HG02678 (cell line): Measurements from ENCODE around the gene GMEB1.
A peak's percentile ranks its signal among the peaks of the same experiment; 100 is the strongest.
"Not testable (repeated sequence)": the region's sequence is repeated elsewhere in the genome, so short reads cannot be mapped to it uniquely, and the experiment has no call there.

ENCODE experiments used
- ATAC-seq: cut with Tn5 transposase; IDR thresholded peaks from one replicate; pipeline ENCODE4 v1.9.1; 2021; ENCODE audit warnings: mild to moderate bottlenecking, moderate library complexity; ENCODE audit not compliant: unreplicated experiment

The GMEB1 gene

DNA sequence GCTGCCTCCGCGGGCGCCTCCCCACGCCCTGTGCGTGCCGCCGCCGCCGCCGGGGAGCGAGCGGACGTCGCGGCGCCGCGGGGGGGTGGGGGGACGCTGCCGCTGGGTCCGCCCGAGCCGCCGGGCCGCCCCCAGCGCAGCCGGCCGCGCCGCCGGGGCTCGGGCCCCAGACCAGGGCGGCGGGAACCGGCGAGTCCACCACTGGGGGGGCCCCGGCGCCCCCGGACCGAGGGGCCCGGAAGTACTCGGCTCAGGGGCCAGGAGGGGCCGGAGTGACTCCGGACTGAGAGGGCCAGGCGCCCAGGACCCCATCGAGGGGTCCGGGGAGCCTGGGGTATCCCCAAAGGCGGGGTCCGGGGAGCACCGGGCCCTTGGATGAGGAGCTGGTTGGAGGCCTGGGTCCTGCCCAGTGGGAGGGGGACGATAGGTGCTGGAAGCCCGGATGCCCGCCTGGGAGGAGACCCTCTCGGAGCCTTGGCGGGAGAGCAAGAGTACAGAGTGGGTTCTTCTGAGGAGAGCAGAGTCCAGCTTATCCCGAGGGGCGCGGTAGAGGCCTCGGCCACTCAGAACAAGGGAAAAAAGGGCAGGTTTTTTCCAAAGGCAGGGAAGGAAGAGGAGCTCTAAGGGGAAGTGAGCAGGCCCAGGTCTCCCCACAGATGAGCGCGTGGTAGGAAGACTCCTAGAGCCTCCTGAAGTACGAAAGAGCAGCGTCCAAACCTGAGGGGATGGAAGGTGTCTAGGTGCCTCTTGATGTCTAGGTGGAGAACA lies 556 bp downstream of the GMEB1 start:
- ATAC-seq: peak; percentile 61

GRCh38 chr1:28671254-28671780 lies 2.7 kb downstream of the GMEB1 start:
- no peak for ATAC-seq

DNA sequence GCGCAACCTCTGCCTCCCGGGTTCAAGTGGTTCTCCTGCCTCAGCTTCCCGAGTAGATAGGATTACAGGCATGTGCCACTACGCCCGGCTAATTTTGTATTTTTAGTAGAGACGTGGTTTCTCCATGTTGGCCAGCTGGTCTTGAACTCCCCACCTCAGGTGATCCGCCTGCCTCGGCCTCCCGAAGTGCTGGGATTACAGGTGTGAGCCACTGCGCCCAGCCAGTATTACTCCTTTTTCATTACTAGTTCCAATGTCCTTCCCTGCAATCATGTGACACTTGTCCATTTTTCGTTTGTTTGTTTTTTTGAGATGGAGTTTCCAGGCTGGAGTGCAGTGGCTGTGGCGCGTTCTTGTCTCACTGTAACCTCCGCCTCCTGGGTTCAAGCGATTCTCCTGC lies 4.4 kb downstream of the GMEB1 start:
- not testable (repeated sequence) for ATAC-seq

GRCh38 chr1:28675924-28676257 lies 7.3 kb downstream of the GMEB1 start:
- ATAC-seq: no peak

DNA sequence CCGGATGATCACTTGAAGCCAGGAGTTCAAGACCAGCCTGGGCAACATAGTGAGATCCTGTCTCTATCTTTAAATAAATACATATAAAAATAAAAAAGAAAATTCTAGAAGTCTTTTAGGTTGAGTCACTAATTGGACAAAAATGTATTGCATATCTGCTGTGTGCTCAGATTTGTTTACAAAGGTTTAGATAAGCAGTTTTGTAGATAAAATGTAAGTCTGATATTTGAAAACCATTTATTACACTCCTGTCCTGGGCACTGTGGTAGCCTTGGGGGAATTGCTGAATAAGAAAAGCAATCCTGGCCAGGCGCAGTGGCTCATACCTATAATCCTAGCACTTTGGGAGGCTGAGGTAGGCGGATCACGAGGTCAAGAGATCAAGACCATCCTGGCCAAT lies 11.6 kb downstream of the GMEB1 start:
- no peak for ATAC-seq

- no peak for ATAC-seq
Measured at GRCh38 chr1:28682840-28683239, 14.3 kb downstream of the GMEB1 start.

DNA sequence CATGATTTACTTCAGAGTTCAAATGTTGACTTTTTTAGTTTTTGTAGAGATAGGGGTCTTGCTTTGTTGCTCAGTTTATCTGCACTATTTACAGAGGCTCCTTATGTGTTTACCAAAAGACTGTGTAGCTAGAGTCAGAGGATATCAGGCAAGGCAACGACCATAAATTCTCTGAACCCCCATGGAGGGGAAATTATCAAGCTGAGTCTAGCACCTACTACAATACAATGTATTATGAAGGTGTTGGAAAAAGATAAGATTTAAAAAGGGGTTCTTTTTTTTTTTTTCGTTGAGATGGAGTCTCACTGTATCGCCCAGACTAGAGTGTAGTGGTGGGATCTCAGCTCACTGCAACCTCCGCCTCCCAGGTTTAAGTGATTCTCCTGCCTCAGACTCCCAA lies 16.4 kb downstream of the GMEB1 start:
- no peak for ATAC-seq

DNA sequence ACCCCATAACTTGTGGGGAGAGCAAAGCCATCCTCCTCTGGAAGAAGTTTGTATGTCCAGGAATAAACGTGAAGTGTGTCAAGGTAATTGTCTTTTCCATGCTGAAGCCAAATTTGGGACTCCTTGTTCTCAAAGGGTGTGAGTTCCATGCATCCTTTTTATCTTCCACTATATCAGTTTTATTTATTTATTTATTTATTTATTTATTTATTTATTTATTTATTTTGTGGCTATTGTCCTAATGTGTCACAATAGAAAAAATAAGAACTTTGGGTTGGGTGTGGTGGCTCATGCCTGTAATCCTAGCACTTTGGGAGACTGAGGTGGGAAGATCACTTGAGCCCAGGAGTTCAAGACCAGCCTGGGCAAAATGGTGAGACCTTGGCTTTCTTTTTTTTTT lies 23.0 kb downstream of the GMEB1 start:
- not testable (repeated sequence) for ATAC-seq

- no peak for ATAC-seq
Measured at GRCh38 chr1:28703629-28704028, 35.0 kb downstream of the GMEB1 start.

DNA sequence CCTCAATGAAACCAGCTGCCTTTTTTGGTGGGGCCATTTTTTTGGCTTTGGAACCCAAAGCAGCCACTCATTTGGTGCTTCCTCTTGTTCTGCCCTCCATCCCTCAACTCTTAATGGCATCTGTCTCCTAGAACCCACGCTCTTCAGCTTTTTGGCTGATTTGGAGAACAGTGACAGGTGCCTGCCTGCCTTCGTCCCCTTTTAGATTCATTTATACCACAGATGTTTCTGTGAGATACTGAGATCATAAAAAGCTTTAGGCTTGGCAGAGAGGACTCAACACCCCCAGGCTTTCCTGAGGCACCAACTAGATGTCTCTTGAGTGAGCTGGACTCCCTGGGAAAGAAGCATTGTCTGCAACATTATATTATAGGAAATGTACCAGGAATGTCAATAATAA lies 47.8 kb downstream of the GMEB1 start:
- ATAC-seq: no peak

DNA sequence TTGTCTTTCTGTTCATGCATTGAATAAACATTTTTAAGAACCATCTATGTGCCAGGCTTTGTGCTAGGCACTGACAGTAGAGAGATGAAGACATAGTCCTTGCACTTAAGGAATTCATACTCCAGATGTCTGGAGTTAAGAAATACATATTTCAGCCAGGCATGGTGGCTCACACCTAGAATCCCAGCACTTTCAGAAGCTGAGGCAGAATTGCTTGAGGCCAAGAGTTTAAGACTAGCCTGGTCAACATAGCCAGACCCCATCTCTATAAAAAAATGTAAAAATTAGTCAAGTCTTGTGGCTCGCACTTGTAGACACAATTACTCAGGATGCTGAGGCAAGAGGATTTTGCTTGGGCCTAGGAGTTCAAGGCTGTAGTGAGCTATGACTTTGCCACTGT lies 49.6 kb downstream of the GMEB1 start:
- ATAC-seq: no peak

DNA sequence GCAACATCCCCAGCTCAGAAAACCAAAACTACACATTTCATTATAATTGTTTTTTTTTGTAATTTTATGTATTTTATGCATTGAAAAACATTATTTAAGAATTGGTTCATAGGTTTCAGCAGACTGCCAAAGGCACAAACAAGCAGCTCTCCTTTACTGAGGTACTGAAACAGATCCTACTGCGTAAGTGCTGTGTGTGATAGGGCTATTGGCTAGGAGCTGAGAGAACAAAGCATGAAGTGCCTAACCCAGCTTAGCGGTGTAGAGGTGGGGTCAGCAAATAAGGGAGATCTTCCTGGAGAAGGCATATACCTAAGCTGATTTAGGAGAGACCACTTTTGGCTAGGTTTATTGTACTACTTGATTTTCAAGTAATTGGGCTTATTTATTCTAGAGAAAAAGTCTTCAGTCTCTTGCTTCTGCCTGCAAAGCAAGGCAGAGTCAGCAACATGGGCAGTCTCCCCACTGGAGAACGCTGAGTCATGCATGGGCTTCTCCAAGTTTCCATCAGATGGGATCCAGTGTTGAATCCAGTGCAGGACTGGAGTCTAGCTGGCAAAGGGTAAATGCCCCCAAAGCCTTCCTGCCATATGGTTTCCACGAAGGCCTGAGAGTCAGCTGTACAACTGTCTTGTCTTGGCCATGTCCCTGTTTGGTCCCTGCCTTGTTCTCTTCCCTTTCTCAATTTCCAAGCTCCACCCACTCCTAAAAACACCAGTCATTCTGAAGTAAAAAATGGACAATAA lies 50.2 kb downstream of the GMEB1 start:
- no peak for ATAC-seq

DNA sequence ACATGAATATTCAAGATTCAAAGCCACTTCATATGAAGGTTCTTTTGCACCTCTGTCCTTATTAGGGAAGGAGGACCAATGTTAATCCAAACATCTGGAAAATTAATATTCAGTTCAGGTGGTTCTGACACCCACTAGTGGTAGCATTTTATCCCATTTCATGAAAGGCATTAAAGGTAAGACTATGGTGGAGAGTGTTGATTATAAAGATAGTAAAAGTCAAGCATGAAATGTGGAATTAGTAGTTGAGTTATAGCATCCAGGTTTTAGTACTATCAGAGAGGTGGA lies 50.7 kb downstream of the GMEB1 start:
- no peak for ATAC-seq

GRCh38 chr1:28720376-28720775 lies 51.8 kb downstream of the GMEB1 start:
- no peak for ATAC-seq

DNA sequence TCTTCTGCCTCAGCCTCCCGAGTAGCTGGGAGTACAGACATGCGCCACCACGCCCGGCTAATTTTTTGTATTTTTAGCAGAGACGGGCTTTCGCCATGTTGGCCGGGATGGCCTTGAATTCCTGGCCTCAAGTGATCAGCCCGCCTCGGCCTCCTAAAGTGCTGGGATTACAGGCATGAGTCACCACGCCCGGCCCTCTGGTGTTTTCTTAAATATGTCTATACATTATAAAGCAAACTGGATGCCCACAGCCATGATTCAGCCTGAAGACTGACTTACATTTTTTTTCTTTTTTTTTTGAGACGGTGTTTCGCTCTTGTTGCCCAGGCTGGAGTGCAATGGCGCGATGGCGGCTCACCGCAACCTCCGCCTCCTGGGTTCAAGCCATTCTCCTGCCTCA lies 53.3 kb downstream of the GMEB1 start:
- ATAC-seq: not testable (repeated sequence)

DNA sequence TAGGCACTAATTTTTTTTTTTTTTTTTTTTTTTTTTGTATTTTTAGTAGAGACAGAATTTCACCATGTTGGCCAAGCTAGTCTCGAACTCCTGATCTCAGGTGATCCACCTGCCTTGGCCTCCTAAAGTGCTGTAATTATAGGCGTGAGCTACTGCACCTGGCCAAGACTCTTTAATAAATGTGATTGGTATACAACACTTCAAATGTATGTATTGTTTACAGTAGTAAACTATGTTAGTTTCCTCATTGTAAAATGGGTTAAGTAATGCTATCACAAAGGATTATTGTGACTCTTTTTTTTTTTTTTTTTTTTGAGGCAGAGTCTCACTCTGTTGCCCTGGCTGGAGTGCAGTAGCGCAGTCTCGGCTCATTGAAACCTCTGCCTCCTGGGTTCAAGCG lies 56.8 kb downstream of the GMEB1 start:
- not testable (repeated sequence) for ATAC-seq

DNA sequence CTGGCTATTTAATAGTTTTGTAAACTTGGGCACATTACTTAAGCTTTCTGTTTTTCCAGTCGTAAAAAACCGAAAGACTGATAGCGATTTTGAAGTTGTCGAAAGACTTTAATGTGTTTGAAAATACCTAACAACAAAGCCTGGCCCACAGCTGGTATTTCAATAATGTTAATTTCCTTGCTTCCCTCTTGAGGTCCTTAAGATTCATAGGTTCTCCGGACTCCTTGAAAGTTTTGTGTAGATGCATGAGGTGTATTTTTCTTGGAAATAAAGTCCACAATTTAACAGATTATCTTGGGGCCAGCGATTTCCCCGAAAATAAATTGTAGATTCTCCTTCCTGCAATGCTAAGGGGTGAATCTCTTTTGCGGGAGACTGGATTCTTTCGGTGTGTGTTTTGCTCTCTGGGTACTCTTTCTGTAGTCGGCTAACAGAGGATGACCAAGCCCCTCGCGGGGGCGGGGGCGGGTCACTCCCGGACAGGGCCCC lies 67.4 kb downstream of the GMEB1 start:
- no peak for ATAC-seq

- peak; percentile 87 for ATAC-seq
Measured at GRCh38 chr1:28736450-28737306, 68.1 kb downstream of the GMEB1 start, which contains the start of gene YTHDF2. YTHDF2 (plus strand) TSS chr1:28736940; CDS start chr1:28737121, 181 bp downstream.

- peak; percentile 9 for ATAC-seq
Measured at GRCh38 chr1:28737307-28738132, 68.9 kb downstream of the GMEB1 start.

DNA sequence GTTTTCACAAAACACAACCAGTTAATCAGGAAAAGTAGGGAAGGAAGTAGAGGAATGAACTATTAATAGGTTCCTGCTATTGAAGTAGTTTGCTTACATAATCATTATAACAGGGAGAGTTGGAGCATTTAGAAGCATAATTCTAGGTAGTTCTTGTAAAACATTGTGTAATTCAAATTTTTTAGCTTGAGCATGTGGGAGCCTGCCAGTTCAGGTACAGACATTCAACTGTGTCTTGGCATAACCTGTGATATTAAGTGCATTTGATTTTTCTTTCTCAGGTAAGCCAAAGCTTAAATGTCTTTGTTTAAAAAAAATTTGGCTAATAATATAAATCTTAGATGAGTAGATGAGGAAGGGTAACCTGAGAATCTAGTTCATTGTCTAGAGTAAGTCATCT lies 71.5 kb downstream of the GMEB1 start:
- ATAC-seq: no peak
